Fibroblast of the aortic adventitia (primary cell): ENCODE results near the gene KLHL2. TPM values are rescaled to one million over a fixed set of nuclear protein-coding genes. Genes with fewer than 3 reads are reported as not detected.

ENCODE experiments used
- DNase-seq: peaks from one replicate; pipeline ENCODE4 v3.0.0-alpha.2; 2010; ENCODE audit warnings: low read depth
- H3K4me3 ChIP-seq: 2 replicates; pipeline ENCODE4 v1.5.1; 2011; ENCODE audit warnings: low read depth, mild to moderate bottlenecking, control low read depth, low read length, moderate library complexity
- total RNA-seq: library from RNA; depleted of rRNA; stranded (reverse); fragments of >200 nt; gene quantifications from 2 replicates; pipeline ENCODE4 v1.2.3, GENCODE V29; 2012; ENCODE audit warnings: low replicate concordance
- TF ChIP-seq, protein P1 (sequence below): IDR thresholded peaks from 2 replicates; pipeline ENCODE4 v1.5.1; 2011; ENCODE audit warnings: mild to moderate bottlenecking, low read length, control low read depth, inconsistent platforms; ENCODE audit not compliant: insufficient read depth

Gene KLHL2
- total RNA-seq, 1 donor, result 14.8 TPM

DNA sequence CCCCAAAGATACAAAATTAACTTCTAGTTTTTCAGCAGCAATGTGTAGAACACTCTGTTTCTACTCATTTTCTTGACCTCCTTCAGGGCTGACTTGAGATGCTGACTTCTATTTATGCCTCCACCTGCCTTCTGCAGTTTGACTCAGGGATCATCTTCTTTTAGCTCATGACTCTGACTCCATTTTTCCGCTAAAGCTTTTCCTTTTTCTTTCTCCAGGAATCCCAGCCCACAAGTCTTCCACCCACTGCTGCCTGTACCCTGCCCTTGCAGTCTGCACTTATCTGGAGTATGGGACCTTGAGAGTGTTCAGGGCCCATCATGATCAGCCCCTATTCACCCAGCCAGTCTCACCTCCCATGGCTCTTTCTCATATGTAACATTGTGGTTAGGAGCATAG is 14.9 kb upstream of the KLHL2 start:
- no peak for DNase-seq
- H3K4me3 ChIP-seq, result no peak overlapping the region
- TF ChIP-seq, protein P1, sequence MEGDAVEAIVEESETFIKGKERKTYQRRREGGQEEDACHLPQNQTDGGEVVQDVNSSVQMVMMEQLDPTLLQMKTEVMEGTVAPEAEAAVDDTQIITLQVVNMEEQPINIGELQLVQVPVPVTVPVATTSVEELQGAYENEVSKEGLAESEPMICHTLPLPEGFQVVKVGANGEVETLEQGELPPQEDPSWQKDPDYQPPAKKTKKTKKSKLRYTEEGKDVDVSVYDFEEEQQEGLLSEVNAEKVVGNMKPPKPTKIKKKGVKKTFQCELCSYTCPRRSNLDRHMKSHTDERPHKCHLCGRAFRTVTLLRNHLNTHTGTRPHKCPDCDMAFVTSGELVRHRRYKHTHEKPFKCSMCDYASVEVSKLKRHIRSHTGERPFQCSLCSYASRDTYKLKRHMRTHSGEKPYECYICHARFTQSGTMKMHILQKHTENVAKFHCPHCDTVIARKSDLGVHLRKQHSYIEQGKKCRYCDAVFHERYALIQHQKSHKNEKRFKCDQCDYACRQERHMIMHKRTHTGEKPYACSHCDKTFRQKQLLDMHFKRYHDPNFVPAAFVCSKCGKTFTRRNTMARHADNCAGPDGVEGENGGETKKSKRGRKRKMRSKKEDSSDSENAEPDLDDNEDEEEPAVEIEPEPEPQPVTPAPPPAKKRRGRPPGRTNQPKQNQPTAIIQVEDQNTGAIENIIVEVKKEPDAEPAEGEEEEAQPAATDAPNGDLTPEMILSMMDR, result no peak

DNA sequence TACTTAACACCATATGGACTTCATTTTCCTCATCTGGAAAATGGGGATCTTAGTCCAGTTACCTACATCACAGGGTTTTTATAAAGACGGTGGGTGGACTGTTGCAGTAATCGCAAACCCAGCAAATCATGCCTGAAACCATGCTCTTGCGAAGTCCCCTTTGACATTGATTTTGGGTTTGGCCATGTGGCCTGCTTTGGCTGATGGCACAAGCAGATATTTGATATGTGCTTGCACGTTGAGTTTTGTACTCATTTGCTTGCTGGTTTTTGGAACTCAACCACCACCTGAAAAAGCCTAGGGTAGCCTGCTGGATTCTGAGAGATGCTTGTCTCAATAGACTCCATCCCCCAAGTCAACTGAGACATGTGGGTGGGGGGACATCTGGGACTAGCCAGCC is 14.4 kb upstream of the KLHL2 start:
- TF ChIP-seq, protein P1, result no peak
- no peak for DNase-seq
- no peak overlapping the region for H3K4me3 ChIP-seq

DNA sequence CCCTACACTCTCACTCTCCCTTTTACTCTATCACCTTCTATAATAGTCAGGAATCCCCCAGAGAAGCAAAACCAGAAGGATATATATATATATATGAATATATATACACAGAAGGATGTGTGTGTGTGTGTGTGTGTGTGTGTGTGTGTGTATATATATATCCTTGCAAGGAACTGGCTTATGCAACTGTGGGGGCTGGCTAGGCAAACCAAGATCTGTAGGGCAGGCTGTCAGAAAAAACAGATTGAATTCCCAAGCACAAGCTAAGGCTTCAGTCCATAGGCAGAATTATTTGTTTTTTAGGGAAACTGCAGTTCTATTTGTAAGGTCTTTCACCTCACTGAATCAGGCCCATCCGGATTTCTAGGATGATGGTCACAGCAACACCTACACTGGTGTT is 13.0 kb upstream of the KLHL2 start:
- no peak overlapping the region for H3K4me3 ChIP-seq
- TF ChIP-seq, protein P1, result no peak
- no peak for DNase-seq

DNA sequence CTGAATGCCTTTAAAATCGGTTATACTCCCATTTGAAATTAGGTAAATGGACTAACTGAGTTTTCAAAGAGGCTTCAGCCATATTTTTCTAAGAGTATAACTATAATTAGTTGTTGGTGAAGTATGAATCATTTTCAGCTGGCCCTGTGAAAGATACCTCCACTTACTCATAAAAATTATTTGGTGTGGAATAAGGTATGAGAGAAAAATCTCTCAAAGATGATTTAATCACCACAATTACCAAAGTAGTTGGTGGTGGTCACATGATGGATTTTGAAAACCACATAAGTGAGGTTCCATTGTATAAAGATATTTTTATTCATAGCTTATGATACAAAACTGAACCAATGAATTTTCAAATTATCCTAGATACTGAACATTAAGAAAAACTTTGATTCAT is 9.0 kb upstream of the KLHL2 start:
- no peak for DNase-seq
- H3K4me3 ChIP-seq, result no peak overlapping the region
- TF ChIP-seq, protein P1, result no peak

DNA sequence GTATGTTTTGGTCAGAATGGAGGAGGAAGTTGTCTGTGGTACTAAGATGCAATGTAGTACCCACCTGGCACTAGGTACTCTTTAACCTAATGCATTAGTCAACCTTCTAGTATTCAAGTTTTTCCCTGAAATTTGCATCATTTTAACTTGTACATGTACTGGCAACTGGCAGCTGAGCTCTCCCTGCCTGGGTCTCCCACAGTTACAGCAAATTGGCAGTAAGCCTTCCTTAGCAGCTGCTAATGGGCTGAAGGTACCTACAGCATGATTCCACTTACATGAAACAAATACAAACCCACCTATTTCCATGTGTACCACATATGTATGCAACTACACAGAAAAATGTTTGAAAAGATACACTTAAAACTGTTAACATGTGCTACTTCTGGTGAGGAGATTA is 8.1 kb upstream of the KLHL2 start:
- DNase-seq, result no peak
- no peak overlapping the region for H3K4me3 ChIP-seq
- TF ChIP-seq, protein P1, result no peak

DNA sequence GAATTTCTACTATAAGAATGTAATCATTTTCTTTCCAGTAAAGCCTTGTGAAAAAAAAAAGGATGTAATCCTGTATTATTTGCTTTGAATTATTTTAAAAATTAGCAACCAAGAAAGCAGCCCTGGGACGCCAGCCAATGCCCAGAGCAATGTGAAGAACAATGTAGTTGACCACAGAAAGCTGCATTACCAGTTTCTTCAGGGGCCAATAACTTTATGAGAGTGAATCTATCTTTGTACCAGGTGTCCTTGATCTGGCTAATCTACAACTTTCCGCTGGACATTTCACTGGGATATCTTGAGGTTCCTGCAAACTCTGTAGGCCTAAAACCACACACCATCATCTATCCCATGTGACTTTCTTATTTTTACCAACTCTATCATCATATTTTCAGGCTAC is 7.6 kb upstream of the KLHL2 start:
- no peak overlapping the region for H3K4me3 ChIP-seq
- TF ChIP-seq, protein P1, result no peak
- DNase-seq, result peak; percentile 70

DNA sequence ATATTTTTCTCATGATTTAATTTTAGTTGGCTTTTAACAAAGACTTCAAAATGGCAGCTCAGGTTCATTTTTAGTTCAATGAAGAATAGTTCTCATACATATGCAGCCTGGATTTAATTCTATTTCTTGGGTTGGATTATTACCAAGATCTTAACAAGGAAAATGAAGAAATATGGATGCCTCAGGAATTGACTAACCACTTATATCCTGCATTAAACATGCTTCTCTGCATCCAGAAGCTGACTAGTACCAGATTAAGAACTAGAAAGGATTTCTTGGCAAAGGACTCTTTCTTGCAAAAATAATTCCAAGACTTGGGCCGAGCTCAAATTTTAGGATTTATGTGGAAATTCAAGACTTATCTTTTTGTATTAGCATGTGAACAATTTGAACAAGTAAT is 5.6 kb upstream of the KLHL2 start:
- TF ChIP-seq, protein P1, result no peak
- peak; percentile 96 for DNase-seq
- H3K4me3 ChIP-seq, result no peak overlapping the region
